Right cardiac atrium (tissue), 5 donors: ENCODE results near the gene MAML2. TPM values are rescaled to one million over a fixed set of nuclear protein-coding genes. Genes with fewer than 3 reads are reported as not detected.

Source experiments
- ATAC-seq, 2 donors: fragments of 200-7000 bp; cut with Tn5 transposase; one replicate each; pipeline versions ENCODE4 v1.8.0 to v1.9.1; 2020; ENCODE audit warnings: moderate library complexity in 2 of 2, mild to moderate bottlenecking in 1 of 2
- DNase-seq, 3 donors: peaks; one replicate each; pipeline ENCODE4 v3.0.0-alpha.2; 2020
- H3K27ac ChIP-seq: one replicate; pipeline ENCODE4 v1.5.1; 2013; ENCODE audit warnings: mild to moderate bottlenecking, low read length, control low read depth, moderate library complexity
- H3K27me3 ChIP-seq: one replicate; pipeline ENCODE4 v1.6.1; 2013; ENCODE audit not compliant: control insufficient read depth, insufficient read depth
- H3K4me1 ChIP-seq: one replicate; pipeline ENCODE4 v1.6.1; 2013; ENCODE audit warnings: low read length; ENCODE audit not compliant: control insufficient read depth, insufficient read depth
- H3K4me3 ChIP-seq: one replicate; pipeline ENCODE4 v1.5.1; 2013; ENCODE audit warnings: low read length, control low read depth
- H3K9me3 ChIP-seq: one replicate; pipeline ENCODE4 v1.6.1; 2013; ENCODE audit warnings: low read length; ENCODE audit not compliant: control insufficient read depth
- WGBS: extraction: QIAGEN DNeasy Blood & Tissue Kit; methylation state at CpG from one replicate; pipeline ENCODE4 v1.1.7; 2013; 5-methylcytosine and 5-hydroxymethylcytosine counted together
- intact Hi-C, 4 donors: fragments of 100-400 bp; cut with DNase I; formaldehyde crosslinking; loops; one replicate each; pipeline versions ENCODE4 v1.11.0 to v1.14.0; 2022 to 2023
- polyA plus RNA-seq: library from polyadenylated mRNA; stranded (reverse); fragments of 200-250 nt; gene quantifications from one replicate; pipeline ENCODE4 v1.2.3, GENCODE V29; 2013
- total RNA-seq, 4 donors: library from RNA; stranded (reverse); fragmentation: NEBNext Ultra II Directional; extraction: Animal tissue kit (Norgen Biotek cat#: 25700); gene quantifications; one replicate each; pipeline ENCODE4 v1.2.1, GENCODE V29; 2021
- donor health status: healthy with polysubstance abuse.
- donor health status: DM: no; HTN: yes; CAD: no.
- donor health status: DM: no; HTN: no; CAD: no.
- donor health status: DM: no; HTN: yes; CAD: no; lungs with severe emphysema.
- donor health status: DM: yes; HTN: yes; CAD: no.

Gene MAML2
- total and polyA plus RNA-seq, 5 donors = 2.7 to 9.9 (median 7.4) TPM

GRCh38 chr11:96122601-96123074 lies 220.4 kb downstream of the MAML2 start:
- H3K27me3 ChIP-seq = no peaks in the 10 kb centered on the region
- 91% methylated on average over 2 of the region's 2 CpGs for WGBS
- DNase-seq = no peak
- no peak overlapping the region for H3K4me3 ChIP-seq
- no peak for ATAC-seq
- intact Hi-C loops = no loop called here
- H3K4me1 ChIP-seq = peaks cover 2% of the 10 kb centered on the region
- no peaks in the 10 kb centered on the region for H3K9me3 ChIP-seq
- no peak overlapping the region for H3K27ac ChIP-seq

GRCh38 chr11:96119211-96119610 lies 223.8 kb downstream of the MAML2 start:
- DNase-seq (no peak), ATAC-seq (no peak)
- 85% methylated on average over 3 of the region's 3 CpGs for WGBS
- Histone ChIP-seq H3K4me3 (no peak overlapping the region), H3K9me3 (no peaks in the 10 kb centered on the region), H3K4me1 (no peaks in the 10 kb centered on the region), H3K27me3 (no peaks in the 10 kb centered on the region), H3K27ac (no peak overlapping the region)
- intact Hi-C loops = no loop called here

GRCh38 chr11:96116376-96116775 lies 226.6 kb downstream of the MAML2 start:
- H3K27me3 ChIP-seq = no peaks in the 10 kb centered on the region
- ATAC-seq (no peak), DNase-seq (no peak)
- intact Hi-C loops = no loop called here
- no peaks in the 10 kb centered on the region for H3K9me3 ChIP-seq
- no peak overlapping the region for H3K4me3 ChIP-seq
- H3K4me1 ChIP-seq = peaks cover 2% of the 10 kb centered on the region
- whole genome bisulfite sequencing = 98% methylated on average over 3 of the region's 3 CpGs
- no peak overlapping the region for H3K27ac ChIP-seq

- Histone ChIP-seq H3K4me1 (peaks cover 2% of the 10 kb centered on the region), H3K9me3 (no peaks in the 10 kb centered on the region), H3K4me3 (no peak overlapping the region), H3K27ac (no peak overlapping the region), H3K27me3 (no peaks in the 10 kb centered on the region)
- DNase-seq = no peak
- 94% methylated on average over 5 of the region's 5 CpGs for WGBS
- peak in 1 of 2 donors; percentile 37 for ATAC-seq
- intact Hi-C loops = no loop called here
Measured at GRCh38 chr11:96114178-96115064, 228.6 kb downstream of the MAML2 start.

GRCh38 chr11:96113193-96113681 lies 229.8 kb downstream of the MAML2 start:
- DNase-seq (no peak), ATAC-seq (peak; percentile 71 to 82)
- H3K27me3 ChIP-seq = no peaks in the 10 kb centered on the region
- no peak overlapping the region for H3K27ac ChIP-seq
- H3K9me3 ChIP-seq = no peaks in the 10 kb centered on the region
- H3K4me3 ChIP-seq = no peak overlapping the region
- peaks cover 2% of the 10 kb centered on the region for H3K4me1 ChIP-seq
- intact Hi-C loops = no loop called here
- 31% methylated on average over 4 of the region's 4 CpGs for WGBS

- H3K27ac ChIP-seq = peak overlapping the region; percentile 81
- ATAC-seq = peak; percentile 49 to 51
- no peak for DNase-seq
- H3K27me3 ChIP-seq = no peaks in the 10 kb centered on the region
- intact Hi-C loops = no loop called here
- H3K4me1 ChIP-seq = peaks cover 2% of the 10 kb centered on the region
- no peaks in the 10 kb centered on the region for H3K9me3 ChIP-seq
- H3K4me3 ChIP-seq = no peak overlapping the region
- 71% methylated on average over 5 of the region's 5 CpGs for WGBS
Measured at GRCh38 chr11:96112192-96113128, 230.5 kb downstream of the MAML2 start.

GRCh38 chr11:96111308-96111707 lies 231.7 kb downstream of the MAML2 start:
- Histone ChIP-seq H3K27me3 (no peaks in the 10 kb centered on the region), H3K4me1 (peaks cover 2% of the 10 kb centered on the region), H3K27ac (no peak overlapping the region), H3K4me3 (no peak overlapping the region), H3K9me3 (no peaks in the 10 kb centered on the region)
- 97% methylated on average over 5 of the region's 5 CpGs for WGBS
- DNase-seq = no peak
- intact Hi-C loops = no loop called here
- no peak for ATAC-seq

GRCh38 chr11:96110302-96110701 lies 232.7 kb downstream of the MAML2 start:
- Histone ChIP-seq H3K27ac (no peak overlapping the region), H3K4me1 (peaks cover 2% of the 10 kb centered on the region), H3K9me3 (no peaks in the 10 kb centered on the region), H3K27me3 (no peaks in the 10 kb centered on the region), H3K4me3 (no peak overlapping the region)
- ATAC-seq = no peak
- WGBS = 96% methylated on average over 4 of the region's 4 CpGs
- no peak for DNase-seq
- intact Hi-C loops = no loop called here

- 89% methylated on average over 5 of the region's 5 CpGs for WGBS
Measured at GRCh38 chr11:96109331-96110030, 233.5 kb downstream of the MAML2 start.

GRCh38 chr11:96107143-96107824 lies 235.7 kb downstream of the MAML2 start:
- intact Hi-C loops = no loop called here
- WGBS = 91% methylated on average over 5 of the region's 5 CpGs
- Histone ChIP-seq H3K27ac (no peak overlapping the region), H3K9me3 (no peaks in the 10 kb centered on the region), H3K4me3 (no peak overlapping the region), H3K4me1 (peaks cover 4% of the 10 kb centered on the region), H3K27me3 (no peaks in the 10 kb centered on the region)
- ATAC-seq (no peak), DNase-seq (no peak)

More at GRCh38 chr11:96109331-96110030, 233.5 kb downstream of the MAML2 start:
- no peak overlapping the region for H3K4me3 ChIP-seq
- no peak for ATAC-seq
- intact Hi-C loops = no loop called here
- H3K27me3 ChIP-seq = no peaks in the 10 kb centered on the region
- H3K9me3 ChIP-seq = no peaks in the 10 kb centered on the region
- H3K4me1 ChIP-seq = peaks cover 2% of the 10 kb centered on the region
- H3K27ac ChIP-seq = no peak overlapping the region
- DNase-seq = no peak
